ENCODE data around the gene INF2.
"Not testable (repeated sequence)": the region's sequence is repeated elsewhere in the genome, so short reads cannot be mapped to it uniquely, and the experiment has no call there.

Gene INF2

DNA sequence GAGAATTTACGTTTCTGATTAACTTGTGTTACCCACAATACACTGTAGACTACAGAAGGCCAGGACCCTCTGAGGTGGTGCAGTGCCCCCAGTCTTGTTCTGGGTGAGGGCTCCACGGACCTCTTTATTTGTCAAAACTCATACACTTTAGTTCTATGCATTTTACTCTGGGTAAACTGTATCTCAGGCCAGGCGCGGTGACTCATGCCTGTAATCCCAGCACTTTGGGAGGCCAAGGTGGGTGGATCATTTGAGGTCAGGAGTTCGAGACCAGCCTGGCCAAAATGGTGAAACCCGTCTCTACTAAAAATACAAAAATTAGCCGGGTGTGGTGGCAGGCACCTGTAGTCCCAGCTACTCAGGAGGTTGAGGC, 22.9 kb upstream of the INF2 start:
- H3K4me1 ChIP-seq (ENCODE audit: control insufficient read depth, low read depth, low read length); DNase-seq; H3K56ac ChIP-seq (ENCODE audit: low read length); H3K4ac ChIP-seq (ENCODE audit: low read depth, low read length); H3K79me1 ChIP-seq (ENCODE audit: low read length); H4K5ac ChIP-seq (ENCODE audit: low read length); H2BK120ac ChIP-seq (ENCODE audit: low read depth, low read length); H3K9ac ChIP-seq (ENCODE audit: low read length); H2BK5ac ChIP-seq (ENCODE audit: low read length); H3K27me3 ChIP-seq (ENCODE audit: insufficient read depth, low read length, poor library complexity); H3K79me2 ChIP-seq (ENCODE audit: control insufficient read depth, insufficient read depth, low read length); H3K4me2 ChIP-seq (ENCODE audit: low read length); H2BK15ac ChIP-seq (replicated peaks; ENCODE audit: low read depth); H3K4me3 ChIP-seq (ENCODE audit: low read length); H3K36me3 ChIP-seq (ENCODE audit: control insufficient read depth, insufficient read depth, low read length); H2AK5ac ChIP-seq (ENCODE audit: low read length); H4K8ac ChIP-seq (ENCODE audit: low read depth, low read length); H3K23ac ChIP-seq (ENCODE audit: low read length): not testable (repeated sequence)
- WGBS (ENCODE audit: extremely low coverage, insufficient coverage, low lambda C conversion rate), result no CpG with 5 or more reads among the region's 7 CpGs
- peak overlapping the region; percentile 18 for H3K18ac ChIP-seq (ENCODE audit: low read length)
- peak overlapping the region; percentile 13 for H3K27ac ChIP-seq (ENCODE audit: low read depth, low read length)

DNA sequence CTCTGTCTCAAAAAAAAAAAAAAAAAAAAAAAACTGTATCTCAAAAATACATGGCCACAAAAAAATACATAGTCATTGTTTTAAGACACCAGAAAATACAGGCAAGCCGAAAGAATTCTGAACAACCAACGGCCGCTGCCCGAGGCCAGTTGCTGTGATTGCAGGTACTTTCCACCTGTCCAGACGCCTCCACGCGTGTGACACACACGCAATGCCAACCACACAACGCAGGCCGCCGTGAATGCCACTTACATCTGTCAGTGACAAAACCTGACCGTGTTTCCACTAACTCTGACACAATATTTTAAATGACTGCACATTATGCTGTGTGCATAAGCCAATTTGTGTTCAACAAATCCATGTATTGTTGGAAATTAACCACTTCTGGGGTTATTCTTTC, 22.4 kb upstream of the INF2 start:
- H3K36me3 ChIP-seq (ENCODE audit: control insufficient read depth, insufficient read depth, low read length), result no peaks in the 10 kb centered on the region
- H2BK120ac ChIP-seq (ENCODE audit: low read depth, low read length), result no peak overlapping the region
- H4K5ac ChIP-seq (ENCODE audit: low read length), result no peak overlapping the region
- no peak overlapping the region for H2BK5ac ChIP-seq (ENCODE audit: low read length)
- no peak overlapping the region for H3K4ac ChIP-seq (ENCODE audit: low read depth, low read length)
- no peak overlapping the region for H3K4me2 ChIP-seq (ENCODE audit: low read length)
- H3K27me3 ChIP-seq (ENCODE audit: insufficient read depth, low read length, poor library complexity), result no peaks in the 10 kb centered on the region
- H2BK15ac ChIP-seq (replicated peaks; ENCODE audit: low read depth), result no peak overlapping the region
- no peak overlapping the region for H3K9ac ChIP-seq (ENCODE audit: low read length)
- H3K79me1 ChIP-seq (ENCODE audit: low read length), result no peaks in the 10 kb centered on the region
- H4K8ac ChIP-seq (ENCODE audit: low read depth, low read length), result no peak overlapping the region
- no peak overlapping the region for H3K56ac ChIP-seq (ENCODE audit: low read length)
- no peak overlapping the region for H3K4me3 ChIP-seq (ENCODE audit: low read length)
- no CpG with 5 or more reads among the region's 12 CpGs for WGBS (ENCODE audit: extremely low coverage, insufficient coverage, low lambda C conversion rate)
- H3K23ac ChIP-seq (ENCODE audit: low read length), result no peak overlapping the region
- H3K79me2 ChIP-seq (ENCODE audit: control insufficient read depth, insufficient read depth, low read length), result no peaks in the 10 kb centered on the region
- no peak overlapping the region for H3K18ac ChIP-seq (ENCODE audit: low read length)
- no peak for DNase-seq
- no peak overlapping the region for H3K27ac ChIP-seq (ENCODE audit: low read depth, low read length)
- no peak overlapping the region for H2AK5ac ChIP-seq (ENCODE audit: low read length)
- peaks cover 8% of the 10 kb centered on the region for H3K4me1 ChIP-seq (ENCODE audit: control insufficient read depth, low read depth, low read length)

- no CpG with 5 or more reads among the region's 3 CpGs for WGBS (ENCODE audit: extremely low coverage, insufficient coverage, low lambda C conversion rate)
- H2BK120ac ChIP-seq (ENCODE audit: low read depth, low read length), result no peak overlapping the region
- no peak overlapping the region for H3K4ac ChIP-seq (ENCODE audit: low read depth, low read length)
- H4K8ac ChIP-seq (ENCODE audit: low read depth, low read length), result no peak overlapping the region
- peaks cover 10% of the 10 kb centered on the region for H3K4me1 ChIP-seq (ENCODE audit: control insufficient read depth, low read depth, low read length)
- no peak overlapping the region for H3K56ac ChIP-seq (ENCODE audit: low read length)
- H3K36me3 ChIP-seq (ENCODE audit: control insufficient read depth, insufficient read depth, low read length), result no peaks in the 10 kb centered on the region
- no peak overlapping the region for H3K9ac ChIP-seq (ENCODE audit: low read length)
- H3K27ac ChIP-seq (ENCODE audit: low read depth, low read length), result no peak overlapping the region
- no peak overlapping the region for H4K5ac ChIP-seq (ENCODE audit: low read length)
- H3K79me2 ChIP-seq (ENCODE audit: control insufficient read depth, insufficient read depth, low read length), result no peaks in the 10 kb centered on the region
- H3K79me1 ChIP-seq (ENCODE audit: low read length), result no peaks in the 10 kb centered on the region
- no peaks in the 10 kb centered on the region for H3K27me3 ChIP-seq (ENCODE audit: insufficient read depth, low read length, poor library complexity)
- H2AK5ac ChIP-seq (ENCODE audit: low read length), result no peak overlapping the region
- H3K4me3 ChIP-seq (ENCODE audit: low read length), result no peak overlapping the region
- DNase-seq, result no peak
- H2BK5ac ChIP-seq (ENCODE audit: low read length), result no peak overlapping the region
- no peak overlapping the region for H3K23ac ChIP-seq (ENCODE audit: low read length)
- H3K18ac ChIP-seq (ENCODE audit: low read length), result no peak overlapping the region
- H3K4me2 ChIP-seq (ENCODE audit: low read length), result no peak overlapping the region
- H2BK15ac ChIP-seq (replicated peaks; ENCODE audit: low read depth), result no peak overlapping the region
Measured at GRCh38 chr14:104669697-104670096, 19.7 kb upstream of the INF2 start.

GRCh38 chr14:104671330-104671977, 18.0 kb upstream of the INF2 start:
- H3K23ac ChIP-seq (ENCODE audit: low read length); H3K18ac ChIP-seq (ENCODE audit: low read length); H2BK15ac ChIP-seq (replicated peaks; ENCODE audit: low read depth); H3K4me2 ChIP-seq (ENCODE audit: low read length); DNase-seq; H3K4me3 ChIP-seq (ENCODE audit: low read length); H3K79me1 ChIP-seq (ENCODE audit: low read length); H4K5ac ChIP-seq (ENCODE audit: low read length); H2BK5ac ChIP-seq (ENCODE audit: low read length); H2BK120ac ChIP-seq (ENCODE audit: low read depth, low read length); H3K27ac ChIP-seq (ENCODE audit: low read depth, low read length); H3K4ac ChIP-seq (ENCODE audit: low read depth, low read length); H3K4me1 ChIP-seq (ENCODE audit: control insufficient read depth, low read depth, low read length); H3K79me2 ChIP-seq (ENCODE audit: control insufficient read depth, insufficient read depth, low read length); H3K27me3 ChIP-seq (ENCODE audit: insufficient read depth, low read length, poor library complexity); H2AK5ac ChIP-seq (ENCODE audit: low read length); H4K8ac ChIP-seq (ENCODE audit: low read depth, low read length); H3K56ac ChIP-seq (ENCODE audit: low read length); H3K9ac ChIP-seq (ENCODE audit: low read length); H3K36me3 ChIP-seq (ENCODE audit: control insufficient read depth, insufficient read depth, low read length): not testable (repeated sequence)
- WGBS (ENCODE audit: extremely low coverage, insufficient coverage, low lambda C conversion rate), result no CpG with 5 or more reads among the region's 19 CpGs

DNA sequence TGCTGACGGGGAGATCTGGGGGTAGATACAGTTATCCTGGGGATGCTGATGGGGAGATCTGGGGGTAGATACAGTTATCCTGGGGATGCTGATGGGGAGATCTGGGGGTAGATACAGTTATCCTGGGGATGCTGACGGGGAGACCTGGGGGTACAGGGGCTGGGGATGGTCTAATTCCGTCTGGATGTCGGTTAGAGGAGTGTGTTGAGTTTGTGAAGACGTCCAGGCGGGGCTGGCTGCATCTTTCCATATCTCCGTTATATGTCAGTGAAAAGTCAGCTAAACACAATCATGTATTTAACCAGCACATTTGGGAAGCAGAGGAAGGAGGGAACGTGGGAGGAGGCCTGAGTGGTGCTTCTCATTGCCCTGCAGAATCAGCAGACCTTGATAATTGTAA, 17.3 kb upstream of the INF2 start:
- not testable (repeated sequence) for H3K27ac ChIP-seq (ENCODE audit: low read depth, low read length); H4K5ac ChIP-seq (ENCODE audit: low read length); H3K79me1 ChIP-seq (ENCODE audit: low read length); H4K8ac ChIP-seq (ENCODE audit: low read depth, low read length); H3K79me2 ChIP-seq (ENCODE audit: control insufficient read depth, insufficient read depth, low read length); H3K23ac ChIP-seq (ENCODE audit: low read length); H3K9ac ChIP-seq (ENCODE audit: low read length); H3K27me3 ChIP-seq (ENCODE audit: insufficient read depth, low read length, poor library complexity); H2BK5ac ChIP-seq (ENCODE audit: low read length); H3K4me3 ChIP-seq (ENCODE audit: low read length); DNase-seq; H2AK5ac ChIP-seq (ENCODE audit: low read length); H3K4me2 ChIP-seq (ENCODE audit: low read length); H3K36me3 ChIP-seq (ENCODE audit: control insufficient read depth, insufficient read depth, low read length); H2BK120ac ChIP-seq (ENCODE audit: low read depth, low read length); H3K56ac ChIP-seq (ENCODE audit: low read length); H3K18ac ChIP-seq (ENCODE audit: low read length); H3K4me1 ChIP-seq (ENCODE audit: control insufficient read depth, low read depth, low read length); H2BK15ac ChIP-seq (replicated peaks; ENCODE audit: low read depth); H3K4ac ChIP-seq (ENCODE audit: low read depth, low read length)
- no CpG with 5 or more reads among the region's 8 CpGs for WGBS (ENCODE audit: extremely low coverage, insufficient coverage, low lambda C conversion rate)

GRCh38 chr14:104673481-104673880, 15.9 kb upstream of the INF2 start:
- H3K56ac ChIP-seq (ENCODE audit: low read length), result peak overlapping the region; percentile 37
- no peak overlapping the region for H4K8ac ChIP-seq (ENCODE audit: low read depth, low read length)
- H3K79me1 ChIP-seq (ENCODE audit: low read length), result no peaks in the 10 kb centered on the region
- H3K27me3 ChIP-seq (ENCODE audit: insufficient read depth, low read length, poor library complexity), result no peaks in the 10 kb centered on the region
- no peak overlapping the region for H2BK15ac ChIP-seq (replicated peaks; ENCODE audit: low read depth)
- H3K4me1 ChIP-seq (ENCODE audit: control insufficient read depth, low read depth, low read length), result peaks cover 5% of the 10 kb centered on the region
- H2BK5ac ChIP-seq (ENCODE audit: low read length), result no peak overlapping the region
- no peak for DNase-seq
- H3K27ac ChIP-seq (ENCODE audit: low read depth, low read length), result no peak overlapping the region
- no peak overlapping the region for H3K9ac ChIP-seq (ENCODE audit: low read length)
- no peak overlapping the region for H2AK5ac ChIP-seq (ENCODE audit: low read length)
- H3K18ac ChIP-seq (ENCODE audit: low read length), result peak overlapping the region; percentile 60
- H3K36me3 ChIP-seq (ENCODE audit: control insufficient read depth, insufficient read depth, low read length), result no peaks in the 10 kb centered on the region
- WGBS (ENCODE audit: extremely low coverage, insufficient coverage, low lambda C conversion rate), result no CpG with 5 or more reads among the region's 9 CpGs
- H4K5ac ChIP-seq (ENCODE audit: low read length), result no peak overlapping the region
- no peak overlapping the region for H3K4ac ChIP-seq (ENCODE audit: low read depth, low read length)
- no peak overlapping the region for H3K4me2 ChIP-seq (ENCODE audit: low read length)
- no peak overlapping the region for H3K23ac ChIP-seq (ENCODE audit: low read length)
- H2BK120ac ChIP-seq (ENCODE audit: low read depth, low read length), result no peak overlapping the region
- H3K4me3 ChIP-seq (ENCODE audit: low read length), result no peak overlapping the region
- H3K79me2 ChIP-seq (ENCODE audit: control insufficient read depth, insufficient read depth, low read length), result no peaks in the 10 kb centered on the region

Data from mesendoderm (in vitro differentiated cells).